ENCODE results near the gene CMYA5.

GRCh38 chr5:79641414-79641813 is 48.2 kb upstream of the CMYA5 start:
- TF ChIP-seq POLR2A (IDR thresholded peaks at IDR 0.05; ENCODE audit: low read depth, low read length) (no peak), TAF1 (IDR thresholded peaks at IDR 0.05; ENCODE audit: low read depth, low read length) (no peak), POLR2AphosphoS5 (IDR thresholded peaks at IDR 0.05; ENCODE audit: low read depth, low read length) (no peak)
